GM21737 (cell line): ENCODE data around the gene TNFRSF14.

Source experiments
- ATAC-seq: cut with Tn5 transposase; IDR thresholded peaks from one replicate; pipeline ENCODE4 v1.9.1; 2021; ENCODE audit warnings: mild to moderate bottlenecking, moderate library complexity; ENCODE audit not compliant: unreplicated experiment

Gene TNFRSF14

DNA sequence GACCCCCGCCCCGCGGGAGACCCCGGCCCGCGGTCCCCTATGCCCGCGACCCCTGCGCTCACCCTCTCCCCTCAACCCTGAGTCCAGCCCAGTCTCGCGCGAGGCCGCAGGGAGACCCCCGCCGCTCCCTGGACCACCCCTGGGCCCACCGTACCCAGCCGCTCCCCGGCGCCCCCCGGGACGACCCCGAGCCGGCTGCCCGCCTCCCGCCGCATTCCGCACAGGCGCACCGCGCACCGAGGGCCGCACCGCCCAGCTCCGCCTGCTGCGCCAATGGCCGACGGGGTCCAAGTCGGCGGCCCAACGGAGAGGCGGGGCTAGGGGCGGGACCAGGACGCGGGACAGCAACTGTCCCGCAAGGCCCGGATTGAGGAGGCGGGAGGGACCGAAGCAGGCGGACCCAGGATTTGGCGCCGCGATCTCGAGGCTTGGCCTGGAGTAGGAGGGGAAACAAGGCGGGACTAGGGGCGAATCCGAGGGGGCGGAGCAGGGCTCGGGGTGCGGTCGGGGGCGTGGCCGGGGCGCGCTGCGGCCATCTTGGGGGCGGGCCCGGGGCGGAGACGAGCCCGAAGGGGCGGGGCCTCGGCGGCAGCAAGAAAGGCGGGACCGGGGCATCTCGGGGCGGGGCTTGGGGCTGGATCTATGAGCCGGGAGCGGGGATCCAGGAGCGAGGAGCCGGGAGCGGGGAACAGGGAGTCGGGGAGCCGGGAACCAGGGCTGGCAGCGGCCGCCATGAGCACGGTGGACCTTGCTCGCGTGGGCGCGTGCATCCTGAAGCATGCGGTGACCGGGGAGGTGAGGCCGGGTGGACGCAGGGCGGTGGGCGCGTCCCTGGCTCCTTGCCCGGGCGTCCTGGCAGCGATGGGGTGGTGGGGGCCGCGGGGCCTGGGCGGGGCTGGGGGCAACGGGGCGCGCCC, 30.2 kb downstream of the TNFRSF14 start, which contains the start of gene PRXL2B:
Gene PRXL2B, plus strand, starts transcription at position 624 of the 917 bp plus-strand sequence. Its CDS starts 109 bp downstream, at position 733.
- peak; percentile 61 for ATAC-seq

DNA sequence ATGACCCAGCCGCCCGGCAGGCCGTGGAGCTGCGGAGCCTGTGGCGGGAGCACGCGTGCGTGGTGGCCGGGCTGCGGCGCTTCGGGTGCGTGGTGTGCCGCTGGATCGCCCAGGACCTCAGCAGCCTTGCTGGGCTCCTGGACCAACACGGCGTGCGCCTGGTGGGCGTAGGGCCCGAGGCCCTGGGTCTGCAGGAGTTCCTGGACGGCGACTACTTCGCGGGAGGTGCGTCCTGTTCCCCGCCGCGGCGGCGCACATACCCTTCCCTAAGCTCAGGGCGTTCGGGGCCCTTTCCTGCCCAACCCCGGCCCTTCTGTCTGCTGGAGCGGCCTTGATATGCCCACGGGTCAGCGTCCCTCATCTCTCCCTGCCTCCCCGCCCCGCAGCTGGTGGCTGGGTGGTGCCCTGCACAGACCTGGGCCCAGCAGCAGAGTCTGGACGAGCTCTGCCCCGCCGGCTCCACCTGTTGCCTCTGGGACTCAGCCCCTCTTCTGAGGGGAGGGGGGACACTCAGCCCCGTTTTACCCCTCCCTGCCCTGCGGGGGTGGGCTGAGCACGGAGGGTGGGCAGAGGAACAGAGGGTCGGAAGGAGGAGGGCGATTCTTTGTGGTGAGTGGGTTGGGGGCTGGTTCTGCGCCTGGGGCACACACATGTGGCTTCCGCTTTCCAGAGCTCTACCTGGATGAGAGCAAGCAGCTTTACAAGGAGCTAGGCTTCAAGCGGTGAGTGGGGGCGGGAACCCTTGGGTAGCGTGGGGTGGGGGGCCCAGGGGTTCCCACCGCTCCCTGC, 31.1 kb downstream of the TNFRSF14 start:
- ATAC-seq: no peak

GRCh38 chr1:2587860-2588571, 31.8 kb downstream of the TNFRSF14 start:
- no peak for ATAC-seq

- no peak for ATAC-seq
Measured at GRCh38 chr1:2588661-2589430, 32.7 kb downstream of the TNFRSF14 start.

DNA sequence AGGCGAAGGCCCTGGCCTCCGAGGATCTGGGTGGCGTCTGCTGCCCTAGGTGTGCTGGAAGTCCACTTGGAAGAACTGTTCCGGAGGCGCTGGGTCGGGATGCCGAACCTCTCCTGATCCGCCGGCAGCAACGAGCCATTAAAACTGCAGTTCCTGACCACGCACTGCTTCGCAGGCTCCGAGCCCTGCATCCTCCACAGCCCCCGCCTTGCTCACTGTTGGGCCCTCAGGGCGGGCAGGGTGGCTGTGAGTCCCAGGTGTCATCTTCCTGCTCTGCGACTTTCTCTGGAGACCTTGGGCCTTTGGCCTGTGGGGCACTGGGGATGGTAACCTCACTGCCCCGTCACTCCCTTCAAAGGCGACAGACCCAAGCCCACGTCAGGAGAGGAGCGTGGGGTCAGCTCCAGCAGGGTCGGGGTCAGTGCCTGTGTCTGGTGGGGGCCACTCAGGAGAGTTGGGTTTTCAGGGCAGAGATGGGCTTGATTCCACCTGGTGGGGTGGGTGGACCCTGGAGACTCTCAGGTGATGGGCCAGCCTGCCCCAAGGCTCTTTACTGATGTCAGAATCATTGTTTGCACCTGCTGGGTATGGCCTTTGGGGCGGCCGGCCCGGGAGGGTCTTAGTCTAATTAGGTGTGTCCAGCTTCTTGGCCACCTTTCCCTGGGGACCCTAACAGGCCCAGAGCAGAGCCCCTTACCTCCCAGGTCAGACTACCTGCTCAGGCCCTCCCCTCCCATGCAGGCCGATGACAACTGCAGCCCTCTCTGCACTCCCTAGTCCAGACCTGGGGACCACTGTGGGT, 33.5 kb downstream of the TNFRSF14 start:
- ATAC-seq: no peak

- ATAC-seq: no peak
Measured at GRCh38 chr1:2590233-2591141, 34.3 kb downstream of the TNFRSF14 start.

DNA sequence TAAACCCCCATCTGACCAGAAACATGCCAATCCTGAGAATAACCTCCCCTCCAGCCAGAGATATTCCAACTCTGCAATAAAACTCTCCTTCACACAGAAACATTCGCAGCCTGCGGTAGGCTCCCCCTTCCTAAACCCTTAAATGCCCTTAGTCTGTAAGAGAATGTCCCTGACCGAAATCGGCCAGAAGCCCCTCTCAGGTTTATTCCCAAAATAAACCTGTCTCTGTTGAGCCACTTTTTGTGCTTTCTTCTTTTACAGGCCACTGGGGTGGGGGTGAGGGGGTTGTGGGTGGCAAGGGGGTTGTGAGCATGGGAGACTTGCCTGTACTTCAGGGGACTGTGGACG, 35.0 kb downstream of the TNFRSF14 start:
- no peak for ATAC-seq

DNA sequence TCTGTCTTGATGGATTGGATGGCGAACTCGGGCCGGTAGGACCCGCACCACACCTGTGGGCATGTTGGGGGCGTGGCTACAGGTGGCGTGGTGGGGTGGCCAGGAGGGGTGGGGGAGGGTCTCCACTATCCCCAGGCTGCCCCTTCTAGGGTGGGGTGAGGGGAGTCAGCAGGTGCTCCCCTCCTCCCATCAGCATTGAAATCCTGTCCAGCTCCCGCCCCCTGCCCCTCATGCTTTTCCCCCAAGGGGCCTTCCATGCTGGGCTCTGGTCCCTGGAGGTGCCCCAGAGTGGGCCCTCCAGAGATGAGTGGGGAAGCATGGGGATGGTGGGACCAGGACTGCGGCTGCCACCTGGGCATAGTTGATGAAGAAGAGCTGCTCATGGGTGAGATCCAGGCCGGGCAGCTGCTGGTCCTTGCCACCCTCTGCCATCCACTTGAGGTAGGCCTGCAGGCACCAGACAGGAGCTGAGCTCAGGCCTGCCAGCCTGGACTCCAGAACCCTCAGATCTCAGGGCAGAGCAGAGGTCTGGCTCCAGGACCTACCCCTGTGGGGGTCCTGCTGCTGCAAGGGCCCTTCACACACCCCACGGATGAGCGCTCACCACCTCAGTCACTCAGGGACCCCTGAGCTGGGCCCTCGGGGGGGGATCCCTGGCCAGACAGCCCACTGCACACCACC, 35.5 kb downstream of the TNFRSF14 start:
- ATAC-seq: no peak

GRCh38 chr1:2592672-2593071, 36.5 kb downstream of the TNFRSF14 start:
- no peak for ATAC-seq

GRCh38 chr1:2593251-2593878, 37.2 kb downstream of the TNFRSF14 start:
- no peak for ATAC-seq

GRCh38 chr1:2594001-2594640, 38.0 kb downstream of the TNFRSF14 start:
- ATAC-seq: no peak

DNA sequence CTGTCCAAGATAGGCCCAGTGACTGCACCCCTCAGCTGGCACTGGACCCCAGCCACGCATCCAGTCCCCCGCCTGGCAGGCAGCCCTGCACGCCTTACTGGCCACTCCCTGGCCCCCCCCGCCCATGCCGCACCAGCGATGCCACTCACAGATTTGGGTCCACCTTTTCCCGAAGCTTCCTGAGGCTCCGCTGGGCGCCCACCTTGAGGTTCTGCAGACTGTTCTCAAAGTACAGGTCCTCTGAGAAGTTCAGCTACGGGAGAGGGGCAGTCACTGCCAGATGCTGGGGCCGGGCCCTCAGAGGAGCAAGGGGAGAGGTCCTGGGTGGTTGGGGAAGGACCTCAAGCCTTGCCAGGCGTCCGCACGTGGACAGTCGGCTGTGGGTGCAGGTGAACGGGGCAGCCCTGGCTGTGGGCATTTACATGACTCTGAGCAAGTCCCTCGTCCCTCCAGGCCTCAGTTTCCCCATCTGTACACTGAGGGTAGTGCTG, 38.5 kb downstream of the TNFRSF14 start:
- no peak for ATAC-seq

- no peak for ATAC-seq
Measured at GRCh38 chr1:2595261-2595811, 39.2 kb downstream of the TNFRSF14 start.

- no peak for ATAC-seq
Measured at GRCh38 chr1:2595812-2596529, 39.8 kb downstream of the TNFRSF14 start.

GRCh38 chr1:2596530-2597333, 40.6 kb downstream of the TNFRSF14 start:
- no peak for ATAC-seq
